GM21390 (cell line): Measurements from ENCODE around the gene PLXNA2.

ENCODE experiments used
- ATAC-seq: cut with Tn5 transposase; IDR thresholded peaks from one replicate; pipeline ENCODE4 v1.9.1; 2021; ENCODE audit not compliant: unreplicated experiment

Gene PLXNA2

GRCh38 chr1:207985996-207986395 is 258.2 kb downstream of the PLXNA2 start:
- no peak for ATAC-seq

- no peak for ATAC-seq
Observed at GRCh38 chr1:207984831-207985572, 259.2 kb downstream of the PLXNA2 start.

- ATAC-seq = no peak
Observed at GRCh38 chr1:207983044-207983635, 261.0 kb downstream of the PLXNA2 start.

GRCh38 chr1:207981976-207982375 is 262.2 kb downstream of the PLXNA2 start:
- ATAC-seq = peak; percentile 65

GRCh38 chr1:207978441-207978840 is 265.7 kb downstream of the PLXNA2 start:
- no peak for ATAC-seq

- no peak for ATAC-seq
Observed at GRCh38 chr1:207977876-207978275, 266.3 kb downstream of the PLXNA2 start.

- no peak for ATAC-seq
Observed at GRCh38 chr1:207973898-207974568, 270.2 kb downstream of the PLXNA2 start.

- ATAC-seq = no peak
Observed at GRCh38 chr1:207972337-207972736, 271.8 kb downstream of the PLXNA2 start.
